Suprapubic skin (tissue), 3 donors: ENCODE results near the gene RBM5.

Source experiments
- POLR2A ChIP-seq, 2 donors: fragments of 450-650 bp; IDR thresholded peaks; one replicate each; pipeline ENCODE4 v1.6.1; 2017; ENCODE audit warnings: antibody characterized with exemption in 2 of 2, mild to moderate bottlenecking in 2 of 2, moderate library complexity in 2 of 2
- TF ChIP-seq, protein P1 (sequence below), 2 donors: fragments of 200-600 bp in 1 of 2; fragments of 450-650 bp in 1 of 2; sonication (generic) in 1 of 2; IDR thresholded peaks; one replicate each; pipeline ENCODE4 v1.5.1; 2016 to 2019; ENCODE audit warnings: antibody characterized with exemption in 2 of 2, mild to moderate bottlenecking in 1 of 2, moderate library complexity in 1 of 2

DNA sequence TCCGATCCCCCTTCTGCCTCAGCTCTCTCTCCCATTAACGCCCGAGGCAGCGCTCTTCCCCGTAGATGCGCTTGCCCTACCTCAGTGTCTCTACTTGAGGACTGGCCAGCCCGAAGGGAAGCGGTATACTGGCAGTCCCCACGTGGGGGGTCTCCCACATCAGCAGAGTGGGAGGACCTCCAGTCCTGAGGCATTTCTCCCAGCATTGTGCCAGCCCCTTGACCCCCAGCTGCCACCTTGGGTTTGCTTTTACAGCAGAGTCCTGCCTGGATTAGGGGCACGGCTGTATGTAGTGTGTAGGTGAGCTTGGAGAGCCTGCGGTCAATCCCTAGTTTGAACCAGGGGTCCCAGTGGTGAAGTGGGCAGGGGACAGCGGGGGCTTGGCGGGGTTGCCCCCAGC lies 67.2 kb downstream of the RBM5 start:
- TF ChIP-seq, protein P1, sequence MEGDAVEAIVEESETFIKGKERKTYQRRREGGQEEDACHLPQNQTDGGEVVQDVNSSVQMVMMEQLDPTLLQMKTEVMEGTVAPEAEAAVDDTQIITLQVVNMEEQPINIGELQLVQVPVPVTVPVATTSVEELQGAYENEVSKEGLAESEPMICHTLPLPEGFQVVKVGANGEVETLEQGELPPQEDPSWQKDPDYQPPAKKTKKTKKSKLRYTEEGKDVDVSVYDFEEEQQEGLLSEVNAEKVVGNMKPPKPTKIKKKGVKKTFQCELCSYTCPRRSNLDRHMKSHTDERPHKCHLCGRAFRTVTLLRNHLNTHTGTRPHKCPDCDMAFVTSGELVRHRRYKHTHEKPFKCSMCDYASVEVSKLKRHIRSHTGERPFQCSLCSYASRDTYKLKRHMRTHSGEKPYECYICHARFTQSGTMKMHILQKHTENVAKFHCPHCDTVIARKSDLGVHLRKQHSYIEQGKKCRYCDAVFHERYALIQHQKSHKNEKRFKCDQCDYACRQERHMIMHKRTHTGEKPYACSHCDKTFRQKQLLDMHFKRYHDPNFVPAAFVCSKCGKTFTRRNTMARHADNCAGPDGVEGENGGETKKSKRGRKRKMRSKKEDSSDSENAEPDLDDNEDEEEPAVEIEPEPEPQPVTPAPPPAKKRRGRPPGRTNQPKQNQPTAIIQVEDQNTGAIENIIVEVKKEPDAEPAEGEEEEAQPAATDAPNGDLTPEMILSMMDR (IDR thresholded peaks at IDR 0.05): no peak
- TF ChIP-seq POLR2A (IDR thresholded peaks at IDR 0.05): no peak
